Nephron progenitor cell (in vitro differentiated cells): ENCODE results near the gene ETAA1.

Source experiments
- DNase-seq: peaks from one replicate; pipeline ENCODE4 v3.0.0; 2021
- H3K27ac Mint-ChIP-seq: 2 replicates; pipeline ENCODE4 v1.8.0; 2021; ENCODE audit warnings: mild to moderate bottlenecking, moderate library complexity, mixed read lengths
- H3K27me3 Mint-ChIP-seq: 2 replicates; pipeline ENCODE4 v1.8.0; 2021; ENCODE audit warnings: mild to moderate bottlenecking, low read depth, mixed read lengths; ENCODE audit not compliant: poor library complexity
- H3K36me3 Mint-ChIP-seq: 2 replicates; pipeline ENCODE4 v1.8.0; 2021; ENCODE audit warnings: low read depth, mixed read lengths
- H3K4me1 Mint-ChIP-seq: 2 replicates; pipeline ENCODE4 v1.8.0; 2021; ENCODE audit warnings: mixed read lengths
- H3K4me3 Mint-ChIP-seq: 2 replicates; pipeline ENCODE4 v1.8.0; 2021; ENCODE audit warnings: mild to moderate bottlenecking, moderate library complexity, mixed read lengths
- H3K9me3 Mint-ChIP-seq: 2 replicates; pipeline ENCODE4 v1.8.0; 2021; ENCODE audit warnings: mild to moderate bottlenecking, moderate library complexity, mixed read lengths
- CTCF ChIP-seq: fragments of 200-600 bp; sonication (generic); IDR thresholded peaks from 2 replicates; pipeline ENCODE4 v1.5.0; 2021; ENCODE audit warnings: antibody characterized with exemption

ETAA1 gene

GRCh38 chr2:67408346-67408745 is 11.2 kb downstream of the ETAA1 start:
- Mint-ChIP-seq H3K4me3 (no peak overlapping the region), H3K27ac (no peak overlapping the region), H3K9me3 (no peaks in the 10 kb centered on the region), H3K27me3 (no peaks in the 10 kb centered on the region), H3K36me3 (peaks cover 53% of the 10 kb centered on the region), H3K4me1 (peaks cover 9% of the 10 kb centered on the region)
- TF ChIP-seq CTCF = no peak
- DNase-seq = no peak

GRCh38 chr2:67412424-67412823 is 15.3 kb downstream of the ETAA1 start:
- Mint-ChIP-seq H3K4me1 (no peaks in the 10 kb centered on the region), H3K9me3 (peaks cover 4% of the 10 kb centered on the region), H3K36me3 (peaks cover 24% of the 10 kb centered on the region), H3K27ac (no peak overlapping the region), H3K27me3 (peaks cover 4% of the 10 kb centered on the region), H3K4me3 (no peak overlapping the region)
- DNase-seq = no peak
- no peak for TF ChIP-seq CTCF

- H3K4me3 Mint-ChIP-seq = no peak overlapping the region
- no peak overlapping the region for H3K27ac Mint-ChIP-seq
- H3K4me1 Mint-ChIP-seq = no peaks in the 10 kb centered on the region
- peaks cover 14% of the 10 kb centered on the region for H3K36me3 Mint-ChIP-seq
- peaks cover 4% of the 10 kb centered on the region for H3K27me3 Mint-ChIP-seq
- no peak for TF ChIP-seq CTCF
- H3K9me3 Mint-ChIP-seq = peaks cover 4% of the 10 kb centered on the region
- no peak for DNase-seq
These were observed 17.7 kb downstream of the ETAA1 start for GRCh38 chr2:67414867-67415266.

GRCh38 chr2:67416136-67416535 is 19.0 kb downstream of the ETAA1 start:
- no peak overlapping the region for H3K4me3 Mint-ChIP-seq
- H3K9me3 Mint-ChIP-seq = peaks cover 8% of the 10 kb centered on the region
- no peak for TF ChIP-seq CTCF
- DNase-seq = no peak
- peaks cover 4% of the 10 kb centered on the region for H3K27me3 Mint-ChIP-seq
- H3K27ac Mint-ChIP-seq = no peak overlapping the region
- H3K4me1 Mint-ChIP-seq = no peaks in the 10 kb centered on the region
- peaks cover 1% of the 10 kb centered on the region for H3K36me3 Mint-ChIP-seq

- peaks cover 9% of the 10 kb centered on the region for H3K36me3 Mint-ChIP-seq
- TF ChIP-seq CTCF = no peak
- H3K4me1 Mint-ChIP-seq = no peaks in the 10 kb centered on the region
- no peak overlapping the region for H3K4me3 Mint-ChIP-seq
- peaks cover 26% of the 10 kb centered on the region for H3K9me3 Mint-ChIP-seq
- DNase-seq = no peak
- no peak overlapping the region for H3K27ac Mint-ChIP-seq
- peaks cover 5% of the 10 kb centered on the region for H3K27me3 Mint-ChIP-seq
These were observed 26.4 kb downstream of the ETAA1 start for GRCh38 chr2:67423489-67423888.

GRCh38 chr2:67436221-67436620 is 39.1 kb downstream of the ETAA1 start:
- no peak overlapping the region for H3K27ac Mint-ChIP-seq
- TF ChIP-seq CTCF = no peak
- no peaks in the 10 kb centered on the region for H3K27me3 Mint-ChIP-seq
- no peaks in the 10 kb centered on the region for H3K4me1 Mint-ChIP-seq
- peaks cover 18% of the 10 kb centered on the region for H3K9me3 Mint-ChIP-seq
- no peak overlapping the region for H3K4me3 Mint-ChIP-seq
- DNase-seq = no peak
- no peaks in the 10 kb centered on the region for H3K36me3 Mint-ChIP-seq
